ENCODE results near the gene DCHS1.

DCHS1 gene

GRCh38 chr11:6681505-6681904, 25.9 kb upstream of the DCHS1 start:
- no peak for DNase-seq (ENCODE audit: low spot score)
- TF ChIP-seq CTCF (IDR thresholded peaks at IDR 0.05; ENCODE audit: extremely low read depth, missing control alignments), result no peak

GRCh38 chr11:6677018-6677417, 21.4 kb upstream of the DCHS1 start:
- no peak for DNase-seq (ENCODE audit: low spot score)

GRCh38 chr11:6674862-6675261, 19.3 kb upstream of the DCHS1 start:
- DNase-seq (ENCODE audit: low spot score), result no peak
- TF ChIP-seq CTCF (IDR thresholded peaks at IDR 0.05; ENCODE audit: extremely low read depth, missing control alignments), result no peak

More at GRCh38 chr11:6677018-6677417, 21.4 kb upstream of the DCHS1 start:
- TF ChIP-seq CTCF (IDR thresholded peaks at IDR 0.05; ENCODE audit: extremely low read depth, missing control alignments), result no peak

- DNase-seq (ENCODE audit: low spot score), result no peak
- no peak for TF ChIP-seq CTCF (IDR thresholded peaks at IDR 0.05; ENCODE audit: extremely low read depth, missing control alignments)
Measured at GRCh38 chr11:6674219-6674597, 18.6 kb upstream of the DCHS1 start.

- TF ChIP-seq CTCF (IDR thresholded peaks at IDR 0.05; ENCODE audit: extremely low read depth, missing control alignments), result no peak
- no peak for DNase-seq (ENCODE audit: low spot score)
Measured at GRCh38 chr11:6673523-6674218, 18.1 kb upstream of the DCHS1 start.

GRCh38 chr11:6671991-6672390, 16.4 kb upstream of the DCHS1 start:
- DNase-seq (ENCODE audit: low spot score), result no peak
- no peak for TF ChIP-seq CTCF (IDR thresholded peaks at IDR 0.05; ENCODE audit: extremely low read depth, missing control alignments)

- DNase-seq (ENCODE audit: low spot score), result no peak
- no peak for TF ChIP-seq CTCF (IDR thresholded peaks at IDR 0.05; ENCODE audit: extremely low read depth, missing control alignments)
Measured at GRCh38 chr11:6670202-6670830, 14.7 kb upstream of the DCHS1 start.

All from GM20000 (cell line).